ENCODE measurements around the gene THADA.

- TF ChIP-seq CTCF (IDR thresholded peaks at IDR 0.05) (no peak), POLR2A (IDR thresholded peaks at IDR 0.05) (peak in 1 of 2 donors; percentile 3)
Observed at GRCh38 chr2:43218702-43219382, 377.0 kb downstream of the THADA start.

Data from thyroid gland (tissue), 4 donors.